Progenitor cell of endocrine pancreas (in vitro differentiated cells): ENCODE measurements around the gene TAGAP. TPM values are rescaled to one million over a fixed set of nuclear protein-coding genes. Genes with fewer than 3 reads are reported as not detected.

Source experiments
- DNase-seq: peaks from one replicate; pipeline ENCODE4 v3.0.0; 2021; ENCODE audit warnings: low spot score; ENCODE audit not compliant: unreplicated experiment
- H3K27ac Mint-ChIP-seq: 2 replicates; pipeline ENCODE4 v1.8.0; 2021; ENCODE audit warnings: mild to moderate bottlenecking, moderate library complexity, mixed read lengths
- H3K27me3 Mint-ChIP-seq: 2 replicates; pipeline ENCODE4 v1.8.0; 2021; ENCODE audit warnings: mixed read lengths
- H3K36me3 Mint-ChIP-seq: 2 replicates; pipeline ENCODE4 v1.8.0; 2022; ENCODE audit warnings: mixed read lengths; ENCODE audit not compliant: insufficient read depth
- H3K4me1 Mint-ChIP-seq: 2 replicates; pipeline ENCODE4 v1.8.0; 2021; ENCODE audit warnings: low read depth, mixed read lengths
- H3K4me3 Mint-ChIP-seq: 2 replicates; pipeline ENCODE4 v1.8.0; 2021; ENCODE audit warnings: low read depth, mild to moderate bottlenecking, moderate library complexity, mixed read lengths
- H3K9me3 Mint-ChIP-seq: 2 replicates; pipeline ENCODE4 v1.8.0; 2021; ENCODE audit warnings: low read depth, mixed read lengths
- total RNA-seq: library from RNA; stranded (reverse); gene quantifications from 2 replicates; pipeline ENCODE4 v1.2.1, GENCODE V29; 2021
- TF ChIP-seq, protein P1 (sequence below): fragments of 200-600 bp; sonication (generic); IDR thresholded peaks from one replicate; pipeline ENCODE4 v1.5.0; 2021; ENCODE audit warnings: antibody characterized with exemption, mild to moderate bottlenecking; ENCODE audit not compliant: unreplicated experiment

Gene TAGAP
- total RNA-seq, 1 donor from 2014 or later: not detected

DNA sequence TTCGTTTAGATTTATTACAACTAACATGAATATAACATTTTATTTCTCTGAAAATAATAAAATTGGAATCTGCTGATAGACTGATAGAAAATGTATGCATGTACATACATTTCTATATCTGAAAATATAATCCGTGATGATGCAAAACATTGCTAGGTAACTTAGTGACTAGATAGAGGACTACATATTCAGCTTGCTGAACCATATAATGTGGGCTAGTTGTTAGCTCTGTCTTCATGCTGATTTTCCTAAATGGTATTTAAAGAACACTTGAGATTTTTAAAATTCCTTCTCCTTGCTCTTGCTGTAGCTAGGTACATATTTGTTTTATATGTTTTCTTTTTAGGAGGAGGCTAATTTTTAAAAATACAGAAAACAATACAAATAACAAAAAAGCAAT lies 38.4 kb upstream of the TAGAP start:
- no peaks in the 10 kb centered on the region for H3K4me1 Mint-ChIP-seq
- H3K36me3 Mint-ChIP-seq: no peaks in the 10 kb centered on the region
- no peak for DNase-seq
- H3K4me3 Mint-ChIP-seq: no peak overlapping the region
- TF ChIP-seq, protein P1, sequence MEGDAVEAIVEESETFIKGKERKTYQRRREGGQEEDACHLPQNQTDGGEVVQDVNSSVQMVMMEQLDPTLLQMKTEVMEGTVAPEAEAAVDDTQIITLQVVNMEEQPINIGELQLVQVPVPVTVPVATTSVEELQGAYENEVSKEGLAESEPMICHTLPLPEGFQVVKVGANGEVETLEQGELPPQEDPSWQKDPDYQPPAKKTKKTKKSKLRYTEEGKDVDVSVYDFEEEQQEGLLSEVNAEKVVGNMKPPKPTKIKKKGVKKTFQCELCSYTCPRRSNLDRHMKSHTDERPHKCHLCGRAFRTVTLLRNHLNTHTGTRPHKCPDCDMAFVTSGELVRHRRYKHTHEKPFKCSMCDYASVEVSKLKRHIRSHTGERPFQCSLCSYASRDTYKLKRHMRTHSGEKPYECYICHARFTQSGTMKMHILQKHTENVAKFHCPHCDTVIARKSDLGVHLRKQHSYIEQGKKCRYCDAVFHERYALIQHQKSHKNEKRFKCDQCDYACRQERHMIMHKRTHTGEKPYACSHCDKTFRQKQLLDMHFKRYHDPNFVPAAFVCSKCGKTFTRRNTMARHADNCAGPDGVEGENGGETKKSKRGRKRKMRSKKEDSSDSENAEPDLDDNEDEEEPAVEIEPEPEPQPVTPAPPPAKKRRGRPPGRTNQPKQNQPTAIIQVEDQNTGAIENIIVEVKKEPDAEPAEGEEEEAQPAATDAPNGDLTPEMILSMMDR: no peak
- H3K27ac Mint-ChIP-seq: no peak overlapping the region
- no peaks in the 10 kb centered on the region for H3K9me3 Mint-ChIP-seq
- H3K27me3 Mint-ChIP-seq: peaks cover 5% of the 10 kb centered on the region

GRCh38 chr6:159082039-159082815 lies 37.4 kb upstream of the TAGAP start:
- no peak overlapping the region for H3K4me3 Mint-ChIP-seq
- TF ChIP-seq, protein P1: no peak
- no peaks in the 10 kb centered on the region for H3K4me1 Mint-ChIP-seq
- H3K36me3 Mint-ChIP-seq: no peaks in the 10 kb centered on the region
- peaks cover 8% of the 10 kb centered on the region for H3K27me3 Mint-ChIP-seq
- H3K27ac Mint-ChIP-seq: no peak overlapping the region
- DNase-seq: no peak
- no peaks in the 10 kb centered on the region for H3K9me3 Mint-ChIP-seq

DNA sequence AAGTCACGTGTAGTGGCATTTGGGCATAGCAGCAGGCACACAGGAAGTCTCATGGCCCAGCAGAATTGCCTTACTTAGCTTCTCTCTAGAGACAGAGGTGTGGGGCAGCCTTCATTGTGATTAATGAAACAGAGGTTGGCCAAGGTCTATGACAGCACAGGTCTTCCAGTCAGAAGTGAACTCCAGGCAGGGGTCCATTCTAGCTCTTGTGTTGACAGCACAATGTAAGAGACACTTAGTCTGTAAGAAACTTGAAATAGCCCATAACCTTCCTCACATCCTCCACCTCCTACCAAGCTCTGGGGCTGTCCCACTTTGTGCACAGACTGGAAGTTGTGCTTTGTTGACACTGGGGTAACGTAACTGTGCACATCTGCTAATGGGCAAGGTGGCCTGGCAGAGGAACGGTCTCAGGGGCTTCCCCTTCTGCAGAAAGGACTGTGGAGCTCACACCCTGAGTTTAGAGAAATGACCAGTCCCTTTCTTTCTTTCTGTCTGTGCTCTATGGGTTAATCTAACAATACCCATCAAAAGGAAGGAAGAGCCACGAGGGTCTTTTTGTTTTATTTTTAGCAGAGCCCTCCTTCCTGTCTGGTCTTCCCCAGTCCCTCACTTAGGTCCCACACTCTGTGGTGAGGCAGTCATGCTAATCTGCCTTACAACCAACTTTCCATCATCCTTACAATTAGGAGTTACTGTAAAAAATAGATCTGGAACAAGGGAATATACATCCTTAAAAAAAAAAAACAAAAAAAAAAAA lies 35.6 kb upstream of the TAGAP start:
- DNase-seq: no peak
- Mint-ChIP-seq H3K27me3 (peaks cover 8% of the 10 kb centered on the region), H3K4me1 (no peaks in the 10 kb centered on the region), H3K9me3 (no peaks in the 10 kb centered on the region), H3K36me3 (no peaks in the 10 kb centered on the region), H3K27ac (no peak overlapping the region), H3K4me3 (no peak overlapping the region)
- TF ChIP-seq, protein P1: no peak

DNA sequence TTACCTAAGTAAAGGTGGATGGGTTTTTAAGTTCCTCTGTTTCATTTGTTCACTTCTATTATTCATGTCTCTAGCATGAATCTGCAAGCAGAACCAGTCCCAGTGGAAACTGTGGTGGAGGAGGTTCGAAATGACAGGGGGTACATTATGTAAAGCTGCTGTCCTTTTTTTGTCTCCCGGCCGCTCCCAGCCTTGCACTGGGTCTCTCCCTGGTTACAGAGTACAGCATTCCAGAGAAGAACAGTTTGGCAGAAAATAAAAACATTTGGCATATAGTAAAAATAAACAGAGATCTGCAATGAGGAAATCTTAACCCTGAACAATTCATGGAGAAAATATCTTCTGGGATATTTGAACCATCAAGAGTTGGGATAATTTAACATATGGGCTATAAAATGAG lies 34.6 kb upstream of the TAGAP start:
- no peaks in the 10 kb centered on the region for H3K36me3 Mint-ChIP-seq
- H3K9me3 Mint-ChIP-seq: no peaks in the 10 kb centered on the region
- no peaks in the 10 kb centered on the region for H3K4me1 Mint-ChIP-seq

GRCh38 chr6:159077123-159077522 lies 32.3 kb upstream of the TAGAP start:
- Mint-ChIP-seq H3K27ac (no peak overlapping the region), H3K9me3 (no peaks in the 10 kb centered on the region)
- no peak for DNase-seq

More for the DNA sequence above, 34.6 kb upstream of the TAGAP start:
- Mint-ChIP-seq H3K4me3 (no peak overlapping the region), H3K27me3 (peaks cover 8% of the 10 kb centered on the region), H3K27ac (no peak overlapping the region)
- TF ChIP-seq, protein P1: no peak
- no peak for DNase-seq

More at GRCh38 chr6:159077123-159077522, 32.3 kb upstream of the TAGAP start:
- H3K4me1 Mint-ChIP-seq: peaks cover 7% of the 10 kb centered on the region
- no peak overlapping the region for H3K4me3 Mint-ChIP-seq
- TF ChIP-seq, protein P1: no peak
- H3K36me3 Mint-ChIP-seq: no peaks in the 10 kb centered on the region
- H3K27me3 Mint-ChIP-seq: peaks cover 8% of the 10 kb centered on the region
